Panc1 (cell line): ENCODE results near the gene SPEG. TPM values are rescaled to one million over a fixed set of nuclear protein-coding genes. Genes with fewer than 3 reads are reported as not detected.

Experiments used
- ATAC-seq: fragments of 200-7000 bp; cut with Tn5 transposase; 2 replicates; pipeline ENCODE4 v1.9.1; 2020; ENCODE audit warnings: mild to moderate bottlenecking, moderate library complexity
- BruUV-seq: library from RNA; stranded (reverse); fragments of 400-500 nt; replicated peaks from 2 replicates; lab custom pipeline; 2021; lab: Mats Ljungman, UMichigan
- CTCF ChIA-PET: fragments of 300-600 bp; sonication (Branson Sonifier 250); formaldehyde crosslinking; loops from one replicate; lab custom pipeline; 2022; ENCODE audit warnings: antibody characterized with exemption; lab: Charles Lee
- POLR2A ChIA-PET: fragments of 300-600 bp; sonication (Branson Sonifier 250); formaldehyde crosslinking; loops from one replicate; lab custom pipeline; 2022; ENCODE audit warnings: antibody characterized with exemption; lab: Charles Lee
- DNase-seq: peaks from one replicate; pipeline ENCODE4 v3.0.0-alpha.2; 2010; ENCODE audit warnings: low read depth, low spot score
- H3K27ac ChIP-seq: 2 replicates; pipeline ENCODE4 v1.5.1; 2011; ENCODE audit warnings: mild to moderate bottlenecking, low read length, inconsistent platforms
- H3K27me3 ChIP-seq: fragments of 200-500 bp; sonication (Bioruptor generic); 2 replicates; pipeline ENCODE4 v1.6.0; 2014; ENCODE audit warnings: low read length, inconsistent platforms; ENCODE audit not compliant: control insufficient read depth, insufficient read depth
- H3K36me3 ChIP-seq: fragments of 200-500 bp; sonication (Bioruptor generic); 2 replicates; pipeline ENCODE4 v1.5.1; 2014; ENCODE audit warnings: inconsistent platforms, mild to moderate bottlenecking, low read length, moderate library complexity; ENCODE audit not compliant: control insufficient read depth, insufficient read depth
- H3K4me1 ChIP-seq: 2 replicates; pipeline ENCODE4 v1.5.1; 2011; ENCODE audit warnings: inconsistent platforms, mild to moderate bottlenecking, low read length, moderate library complexity; ENCODE audit not compliant: control insufficient read depth, insufficient read depth
- H3K4me3 ChIP-seq, 2 experiments: 2 replicates each; pipeline ENCODE4 v1.5.1; 2011 to 2012; ENCODE audit warnings: low read depth in 2 of 2, low read length in 2 of 2, mild to moderate bottlenecking in 2 of 2, inconsistent platforms in 1 of 2, moderate library complexity in 1 of 2
- H3K9me3 ChIP-seq: fragments of 200-500 bp; sonication (Bioruptor generic); 2 replicates; pipeline ENCODE4 v1.5.1; 2014; ENCODE audit warnings: low read depth, mild to moderate bottlenecking, inconsistent platforms, low read length, moderate library complexity; ENCODE audit not compliant: control insufficient read depth, insufficient read depth
- CTCF ChIP-seq: fragments of 450-650 bp; IDR thresholded peaks from 2 replicates; pipeline ENCODE4 v1.5.1; 2017; ENCODE audit warnings: mild to moderate bottlenecking
- POLR2AphosphoS5 ChIP-seq: IDR thresholded peaks from 2 replicates; pipeline ENCODE4 v1.6.1; 2012; ENCODE audit warnings: mild to moderate bottlenecking, low read depth, low read length, moderate library complexity
- REST ChIP-seq, 2 experiments: IDR thresholded peaks; 2 replicates each; pipeline ENCODE4 v1.6.1; 2011 to 2012; ENCODE audit warnings: low read depth in 2 of 2, control low read depth in 1 of 2, low read length in 1 of 2, mild to moderate bottlenecking in 1 of 2, moderate library complexity in 1 of 2; ENCODE audit not compliant: insufficient read depth in 1 of 2
- SIN3A ChIP-seq: IDR thresholded peaks from 2 replicates; pipeline ENCODE4 v1.6.1; 2012; ENCODE audit warnings: low read depth, mild to moderate bottlenecking, low read length, moderate library complexity, borderline replicate concordance; ENCODE audit not compliant: insufficient read depth
- TCF7L2 ChIP-seq: IDR thresholded peaks from 2 replicates; pipeline ENCODE4 v1.6.1; 2011; ENCODE audit warnings: mild to moderate bottlenecking, low read depth, low read length, inconsistent platforms
- in situ Hi-C: cut with HindIII; loops from 2 replicates; pipeline ENCODE4 v1.10.0; 2016; ENCODE audit warnings: low sequenced_read_pairs, low pct_unique_long_range_greater_than_20kb
- intact Hi-C: fragments of 100-400 bp; cut with micrococcal nuclease; formaldehyde crosslinking; loops from one replicate; pipeline ENCODE4 v1.10.0; 2022; ENCODE audit not compliant: unreplicated experiment
- total RNA-seq: library from RNA; stranded (reverse); gene quantifications from one replicate; pipeline ENCODE4 v1.2.1, GENCODE V29; 2021; ENCODE audit not compliant: unreplicated experiment

The SPEG gene
- total RNA-seq, 1 experiment from 2014 or later, result 3.4 TPM

GRCh38 chr2:219538956-219539788, 104.5 kb downstream of the SPEG start:
- no peaks in the 10 kb centered on the region for H3K9me3 ChIP-seq
- in situ Hi-C loops, result no loop called here
- ChIA-PET CTCF (interaction anchor here (0.8 kb wide), 1 partner anchor 32 kb away, joined by 3 read pairs; no protein-coding TSS in a partner anchor), POLR2A (interaction anchor here (0.9 kb wide), 1 partner anchor 99 kb away, joined by 3 read pairs; no protein-coding TSS in a partner anchor)
- BruUV-seq, result no TSS peak
- ATAC-seq (no peak), DNase-seq (no peak)
- H3K36me3 ChIP-seq, result 0 out of 2 replicates have a peak, but pooled peaks cover 2% of the 10 kb centered on the region
- H3K4me1 ChIP-seq, result peaks cover 9% of the 10 kb centered on the region; the same call in 1 of the 2 replicates
- intact Hi-C loops, result loop anchor here (1.0 kb wide), 1 partner anchor 103 kb away; no protein-coding TSS in a partner anchor
- H3K27me3 ChIP-seq, result no peaks in the 10 kb centered on the region
- H3K27ac ChIP-seq, result no peak overlapping the region
- no peak overlapping the region for H3K4me3 ChIP-seq
- TF ChIP-seq TCF7L2 (no peak), CTCF (no peak), POLR2AphosphoS5 (no peak), SIN3A (no peak), REST (IDR thresholded peaks at IDR 0.05; ENCODE audit: insufficient read depth in 1 of 2, low read depth in 2 of 2, low read length in 1 of 2) (no peak)

GRCh38 chr2:219539926-219540678, 105.5 kb downstream of the SPEG start:
- ChIA-PET POLR2A (interaction anchor here (0.6 to 0.9 kb wide), 2 partner anchors 98 kb away, joined by 3 to 6 read pairs; no protein-coding TSS in a partner anchor), CTCF (interaction anchor here (1.0 to 1.3 kb wide), 2 partner anchors 103 to 149 kb away, joined by 3 to 4 read pairs; no protein-coding TSS in a partner anchor)
- Histone ChIP-seq H3K27ac (no peak overlapping the region), H3K4me3 (no peak overlapping the region), H3K4me1 (peaks cover 9% of the 10 kb centered on the region; the same call in 1 of the 2 replicates), H3K27me3 (no peaks in the 10 kb centered on the region), H3K9me3 (no peaks in the 10 kb centered on the region), H3K36me3 (0 out of 2 replicates have a peak, but pooled peaks cover 2% of the 10 kb centered on the region)
- ATAC-seq (no peak), DNase-seq (no peak)
- BruUV-seq, result no TSS peak
- TF ChIP-seq REST (IDR thresholded peaks at IDR 0.05; ENCODE audit: insufficient read depth in 1 of 2, low read depth in 2 of 2, low read length in 1 of 2), result no peak
- TF ChIP-seq SIN3A, result no peak
- no peak for TF ChIP-seq TCF7L2
- TF ChIP-seq CTCF, result no peak
- TF ChIP-seq POLR2AphosphoS5, result no peak
- intact Hi-C loops (loop anchor here (5.0 kb wide), 1 partner anchor 87 kb away; the partner anchor contains the start of gene SLC4A3), in situ Hi-C loops (no loop called here)
